Right cardiac atrium (tissue), 5 donors: ENCODE measurements around the gene ZER1. TPM values are rescaled to one million over a fixed set of nuclear protein-coding genes. Genes with fewer than 3 reads are reported as not detected.

ENCODE experiments used
- ATAC-seq, 2 donors: fragments of 200-7000 bp; cut with Tn5 transposase; one replicate each; pipeline versions ENCODE4 v1.8.0 to v1.9.1; 2020; ENCODE audit warnings: moderate library complexity in 2 of 2, mild to moderate bottlenecking in 1 of 2
- DNase-seq, 3 donors: peaks; one replicate each; pipeline ENCODE4 v3.0.0-alpha.2; 2020
- H3K27ac ChIP-seq: one replicate; pipeline ENCODE4 v1.5.1; 2013; ENCODE audit warnings: mild to moderate bottlenecking, low read length, control low read depth, moderate library complexity
- H3K27me3 ChIP-seq: one replicate; pipeline ENCODE4 v1.6.1; 2013; ENCODE audit not compliant: control insufficient read depth, insufficient read depth
- H3K4me1 ChIP-seq: one replicate; pipeline ENCODE4 v1.6.1; 2013; ENCODE audit warnings: low read length; ENCODE audit not compliant: control insufficient read depth, insufficient read depth
- H3K4me3 ChIP-seq: one replicate; pipeline ENCODE4 v1.5.1; 2013; ENCODE audit warnings: low read length, control low read depth
- H3K9me3 ChIP-seq: one replicate; pipeline ENCODE4 v1.6.1; 2013; ENCODE audit warnings: low read length; ENCODE audit not compliant: control insufficient read depth
- WGBS: extraction: QIAGEN DNeasy Blood & Tissue Kit; methylation state at CpG from one replicate; pipeline ENCODE4 v1.1.7; 2013; 5-methylcytosine and 5-hydroxymethylcytosine counted together
- intact Hi-C, 4 donors: fragments of 100-400 bp; cut with DNase I; formaldehyde crosslinking; loops; one replicate each; pipeline versions ENCODE4 v1.11.0 to v1.14.0; 2022 to 2023
- polyA plus RNA-seq: library from polyadenylated mRNA; stranded (reverse); fragments of 200-250 nt; gene quantifications from one replicate; pipeline ENCODE4 v1.2.3, GENCODE V29; 2013
- total RNA-seq, 4 donors: library from RNA; stranded (reverse); fragmentation: NEBNext Ultra II Directional; extraction: Animal tissue kit (Norgen Biotek cat#: 25700); gene quantifications; one replicate each; pipeline ENCODE4 v1.2.1, GENCODE V29; 2021
- donor health status: healthy with polysubstance abuse.
- donor health status: DM: no; HTN: yes; CAD: no.
- donor health status: DM: no; HTN: no; CAD: no.
- donor health status: DM: no; HTN: yes; CAD: no; lungs with severe emphysema.
- donor health status: DM: yes; HTN: yes; CAD: no.

The ZER1 gene
- total and polyA plus RNA-seq, 5 donors = 34.7 to 56.8 (median 46.1) TPM

DNA sequence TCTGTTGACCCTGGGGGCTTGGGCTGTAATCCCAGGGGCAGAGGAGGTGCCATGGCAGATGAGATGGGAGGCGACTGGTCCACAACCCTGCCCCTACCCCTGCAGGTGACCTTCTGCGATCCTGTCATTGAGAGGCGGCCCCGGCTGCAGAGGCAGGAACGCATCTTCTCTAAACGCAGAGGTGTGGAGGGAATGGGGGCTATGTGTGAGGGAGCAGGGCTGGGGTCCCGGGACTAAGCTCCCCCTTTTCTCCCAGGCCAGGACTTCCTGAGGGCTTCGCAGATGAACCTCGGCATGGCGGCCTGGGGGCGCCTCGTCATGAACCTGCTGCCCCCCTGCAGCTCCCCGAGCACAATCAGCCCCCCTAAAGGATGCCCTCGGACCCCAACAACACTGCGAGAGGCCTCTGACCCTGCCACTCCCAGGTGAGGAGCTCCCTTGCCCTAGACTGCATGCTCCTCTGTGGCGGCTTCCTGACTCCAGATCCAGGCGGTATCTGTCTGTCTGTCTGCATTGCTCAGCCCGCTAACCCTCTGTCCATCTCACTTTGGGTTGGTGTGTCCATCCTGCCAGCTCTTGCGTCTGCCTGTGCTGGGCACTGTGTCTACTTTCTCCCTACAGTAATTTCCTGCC lies 57.7 kb downstream of the ZER1 start:
- Histone ChIP-seq H3K9me3 (no peaks in the 10 kb centered on the region), H3K27ac (no peak overlapping the region), H3K4me3 (no peak overlapping the region), H3K27me3 (no peaks in the 10 kb centered on the region), H3K4me1 (no peaks in the 10 kb centered on the region)
- 94% methylated on average over 19 of the region's 19 CpGs for WGBS
- DNase-seq (peak in 1 of 3 donors; percentile 23), ATAC-seq (no peak)
- intact Hi-C loops = no loop called here

DNA sequence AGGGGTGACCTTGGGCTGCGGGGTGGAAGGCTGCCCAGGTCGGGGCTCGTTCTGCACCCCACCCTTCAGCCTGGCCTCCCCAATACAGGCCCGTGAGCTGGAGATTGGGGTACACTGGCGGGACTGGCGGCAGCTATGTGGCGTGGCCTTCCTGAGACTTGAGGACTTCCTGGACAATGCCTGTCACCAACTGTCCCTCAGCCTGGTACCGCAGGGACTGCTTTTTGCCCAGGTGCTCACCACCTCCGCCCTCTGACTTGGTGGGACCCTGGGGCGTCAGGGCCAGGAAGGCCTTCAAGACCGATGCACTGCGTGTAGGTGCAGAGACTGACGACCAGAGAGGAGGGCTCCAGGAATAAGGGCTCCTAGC lies 58.3 kb downstream of the ZER1 start:
- intact Hi-C loops = no loop called here
- H3K9me3 ChIP-seq = no peaks in the 10 kb centered on the region
- no peaks in the 10 kb centered on the region for H3K27me3 ChIP-seq
- H3K4me1 ChIP-seq = no peaks in the 10 kb centered on the region
- no peak overlapping the region for H3K4me3 ChIP-seq
- ATAC-seq (no peak), DNase-seq (no peak)
- WGBS = 94% methylated on average over 13 of the region's 13 CpGs
- no peak overlapping the region for H3K27ac ChIP-seq

DNA sequence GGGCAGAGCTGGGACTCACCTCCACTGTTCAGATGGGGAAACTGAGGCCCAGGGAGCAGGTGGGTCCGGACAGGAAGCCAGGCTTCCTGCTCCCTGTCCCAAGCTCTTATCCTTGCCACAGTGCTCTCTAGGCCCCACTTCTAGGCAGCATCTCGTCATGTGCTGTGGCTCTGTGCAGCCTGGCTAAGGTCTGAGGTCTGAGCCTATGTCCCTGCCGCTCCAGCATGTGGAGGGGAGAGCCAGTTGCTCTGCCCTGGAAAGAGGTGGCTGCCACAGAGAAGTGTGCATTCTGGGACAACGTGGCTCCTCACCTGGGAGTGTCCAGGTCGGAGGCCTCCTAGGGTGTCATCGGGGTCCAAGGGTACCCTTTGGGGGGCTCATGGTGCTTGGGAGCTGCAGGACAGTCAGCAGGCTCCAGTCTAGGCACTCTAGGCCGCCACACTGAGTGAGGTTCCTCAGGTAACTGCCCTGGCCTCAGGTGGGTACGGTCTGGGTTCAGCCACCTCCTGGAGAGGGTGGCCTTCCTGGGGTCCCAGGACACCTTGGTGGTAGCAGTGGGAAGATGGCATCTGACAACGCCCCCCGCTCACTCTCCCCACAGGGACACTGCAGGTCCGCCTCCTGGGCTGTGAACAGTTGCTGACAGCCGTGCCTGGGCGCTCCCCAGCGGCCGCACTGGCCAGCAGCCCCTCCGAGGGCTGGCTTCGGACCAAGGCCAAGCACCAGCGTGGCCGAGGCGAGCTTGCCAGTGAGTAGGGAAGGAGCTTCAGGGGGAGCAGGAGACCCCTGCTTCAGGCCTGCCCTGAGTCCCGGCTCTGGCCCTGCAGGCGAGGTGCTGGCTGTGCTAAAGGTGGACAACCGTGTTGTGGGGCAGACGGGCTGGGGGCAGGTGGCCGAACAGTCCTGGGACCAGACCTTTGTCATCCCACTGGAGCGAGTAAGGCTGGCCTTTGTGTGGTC lies 59.0 kb downstream of the ZER1 start:
- Histone ChIP-seq H3K27ac (no peak overlapping the region), H3K4me1 (no peaks in the 10 kb centered on the region), H3K27me3 (no peaks in the 10 kb centered on the region), H3K4me3 (no peak overlapping the region), H3K9me3 (no peaks in the 10 kb centered on the region)
- ATAC-seq = peak in 1 of 2 donors; percentile 16
- DNase-seq = peak in 1 of 3 donors; percentile 61
- intact Hi-C loops = no loop called here
- WGBS = 91% methylated on average over 26 of the region's 26 CpGs

DNA sequence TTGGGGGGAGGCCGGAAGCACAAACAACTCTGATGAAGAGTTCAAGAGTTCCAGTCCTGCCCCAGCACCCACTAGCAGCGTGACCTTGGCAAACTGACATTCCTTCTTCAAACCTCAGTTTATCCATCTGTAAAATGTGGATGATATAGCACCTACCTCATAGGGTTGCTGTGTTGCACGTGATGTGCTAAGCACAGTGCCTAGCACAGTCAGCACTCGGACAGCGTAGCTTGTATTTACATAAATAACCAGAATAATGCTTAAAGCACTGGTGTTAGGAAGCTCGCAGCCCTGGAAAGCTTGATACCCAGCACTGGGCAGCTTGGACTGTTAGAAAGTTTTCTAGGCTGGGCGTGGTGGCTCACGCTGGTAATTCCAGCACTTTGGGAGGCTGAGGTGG lies 64.3 kb downstream of the ZER1 start:
- ATAC-seq (no peak), DNase-seq (no peak)
- 95% methylated on average over 8 of the region's 8 CpGs for WGBS
- Histone ChIP-seq H3K27ac (no peak overlapping the region), H3K27me3 (no peaks in the 10 kb centered on the region), H3K4me3 (no peak overlapping the region), H3K4me1 (no peaks in the 10 kb centered on the region), H3K9me3 (no peaks in the 10 kb centered on the region)
- intact Hi-C loops = no loop called here

DNA sequence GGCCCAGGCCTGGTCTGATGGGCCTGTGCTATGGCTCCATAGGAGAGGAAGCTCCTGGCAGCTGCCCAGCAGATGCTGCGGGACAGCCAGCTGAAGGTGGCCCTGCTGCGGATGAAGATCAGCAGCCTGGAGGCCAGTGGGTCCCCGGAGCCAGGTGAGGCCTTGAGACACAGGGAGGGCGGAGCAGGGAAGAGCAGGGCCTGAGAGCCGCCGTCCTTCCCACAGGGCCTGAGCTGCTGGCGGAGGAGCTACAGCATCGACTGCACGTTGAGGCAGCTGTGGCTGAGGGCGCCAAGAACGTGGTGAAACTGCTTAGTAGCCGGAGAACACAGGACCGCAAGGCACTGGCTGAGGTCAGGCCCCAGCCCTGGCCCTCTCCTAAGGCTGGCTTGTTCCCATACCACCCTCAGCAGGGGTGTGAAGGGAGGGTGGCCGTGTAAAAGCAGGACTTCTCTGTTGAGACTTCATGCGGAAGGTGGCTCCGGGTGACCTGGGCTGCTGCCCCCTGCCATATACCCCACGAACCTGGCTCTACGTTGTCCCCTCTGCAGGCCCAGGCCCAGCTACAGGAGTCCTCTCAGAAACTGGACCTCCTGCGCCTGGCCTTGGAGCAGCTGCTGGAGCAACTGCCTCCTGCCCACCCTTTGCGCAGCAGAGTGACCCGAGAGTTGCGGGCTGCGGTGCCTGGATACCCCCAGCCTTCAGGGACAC lies 64.9 kb downstream of the ZER1 start:
- H3K27ac ChIP-seq = no peak overlapping the region
- intact Hi-C loops = no loop called here
- 80% methylated on average over 23 of the region's 23 CpGs for WGBS
- no peaks in the 10 kb centered on the region for H3K9me3 ChIP-seq
- ATAC-seq (no peak), DNase-seq (peak in 2 of 3 donors; percentile 14 to 51)
- H3K4me1 ChIP-seq = no peaks in the 10 kb centered on the region
- no peaks in the 10 kb centered on the region for H3K27me3 ChIP-seq
- no peak overlapping the region for H3K4me3 ChIP-seq

DNA sequence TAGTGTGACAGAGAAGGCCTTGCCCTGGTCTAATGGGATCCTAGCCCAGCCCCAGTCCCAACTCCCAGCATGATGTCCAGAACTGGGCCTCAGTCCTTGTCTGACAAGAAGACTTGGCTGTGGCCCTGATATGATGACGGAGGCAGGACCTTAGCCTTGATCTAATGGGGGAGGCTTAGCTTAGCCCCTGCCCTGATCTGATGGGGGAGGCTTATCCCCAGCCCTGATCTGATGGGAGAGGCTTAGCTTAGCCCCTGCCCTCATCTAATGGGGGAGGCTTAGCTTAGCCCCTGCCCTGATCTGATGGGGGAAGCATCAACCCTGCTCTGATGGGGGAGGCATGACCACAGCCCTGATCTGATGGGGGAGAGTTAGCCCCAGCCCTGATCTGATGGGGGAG lies 65.7 kb downstream of the ZER1 start:
- H3K9me3 ChIP-seq = no peaks in the 10 kb centered on the region
- H3K27ac ChIP-seq = no peak overlapping the region
- no peaks in the 10 kb centered on the region for H3K27me3 ChIP-seq
- no peak for DNase-seq
- no peaks in the 10 kb centered on the region for H3K4me1 ChIP-seq
- WGBS = 90% methylated on average over 1 of the region's 1 CpG
- ATAC-seq = no peak
- intact Hi-C loops = no loop called here
- H3K4me3 ChIP-seq = no peak overlapping the region

DNA sequence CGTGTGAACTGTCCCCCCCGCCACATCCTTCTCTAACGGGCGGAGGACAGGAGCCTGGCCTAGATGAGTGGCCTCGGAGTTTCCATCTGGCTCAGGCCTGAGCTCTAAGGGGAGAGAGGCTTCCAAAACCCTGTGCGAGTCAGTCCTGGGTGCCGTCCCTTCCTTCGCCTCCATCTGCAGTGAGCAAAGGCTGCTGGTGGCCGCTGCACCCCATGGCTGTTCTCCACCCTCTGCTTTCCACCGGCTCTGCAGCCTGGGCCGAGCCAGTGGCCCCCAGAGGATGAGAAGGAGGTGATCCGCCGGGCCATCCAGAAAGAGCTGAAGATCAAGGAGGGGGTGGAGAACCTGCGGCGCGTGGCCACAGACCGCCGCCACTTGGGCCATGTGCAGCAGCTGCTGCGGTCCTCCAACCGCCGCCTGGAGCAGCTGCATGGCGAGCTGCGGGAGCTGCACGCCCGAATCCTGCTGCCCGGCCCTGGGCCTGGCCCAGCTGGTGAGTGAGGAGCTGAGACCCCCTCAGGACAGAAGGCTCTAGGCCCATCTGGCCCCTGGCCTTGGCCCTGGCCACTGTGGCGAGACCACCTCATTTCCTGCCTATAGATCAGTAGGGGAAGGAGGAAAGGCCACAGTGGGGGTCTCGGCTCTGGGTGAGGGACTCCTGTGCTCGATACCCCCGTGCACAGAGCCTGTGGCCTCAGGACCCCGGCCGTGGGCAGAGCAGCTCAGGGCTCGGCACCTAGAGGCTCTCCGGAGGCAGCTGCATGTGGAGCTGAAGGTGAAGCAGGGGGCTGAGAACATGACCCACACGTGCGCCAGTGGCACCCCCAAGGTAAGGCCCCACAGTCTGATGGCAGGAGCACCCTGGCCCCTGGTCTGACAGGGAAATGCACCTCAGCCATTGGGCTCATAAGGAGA lies 66.4 kb downstream of the ZER1 start:
- H3K4me1 ChIP-seq = no peaks in the 10 kb centered on the region
- no peak overlapping the region for H3K4me3 ChIP-seq
- H3K9me3 ChIP-seq = no peaks in the 10 kb centered on the region
- WGBS = 88% methylated on average over 36 of the region's 36 CpGs
- no peak overlapping the region for H3K27ac ChIP-seq
- H3K27me3 ChIP-seq = no peaks in the 10 kb centered on the region
- ATAC-seq = no peak
- peak in 1 of 3 donors; percentile 40 for DNase-seq
- intact Hi-C loops = no loop called here

DNA sequence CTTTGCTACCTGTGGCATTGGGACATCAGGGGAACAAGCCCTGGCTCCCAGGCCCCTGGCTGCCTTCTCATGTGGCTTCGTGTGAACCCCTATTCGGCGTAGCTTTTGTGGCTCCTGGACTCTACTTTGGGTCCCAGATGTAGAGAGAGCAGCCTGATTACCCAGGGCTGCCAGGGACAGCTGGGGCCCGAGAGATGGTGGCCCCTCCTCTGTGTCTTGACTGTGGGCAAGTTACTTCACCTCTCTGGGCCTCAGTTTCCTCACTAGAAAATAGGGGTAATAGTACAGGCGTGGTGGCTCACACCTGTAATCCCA lies 67.4 kb downstream of the ZER1 start:
- Histone ChIP-seq H3K9me3 (no peaks in the 10 kb centered on the region), H3K27ac (peak overlapping the region; percentile 32), H3K4me1 (no peaks in the 10 kb centered on the region), H3K4me3 (no peak overlapping the region), H3K27me3 (no peaks in the 10 kb centered on the region)
- intact Hi-C loops = no loop called here
- no peak for ATAC-seq
- WGBS = 86% methylated on average over 5 of the region's 5 CpGs
- DNase-seq = no peak

DNA sequence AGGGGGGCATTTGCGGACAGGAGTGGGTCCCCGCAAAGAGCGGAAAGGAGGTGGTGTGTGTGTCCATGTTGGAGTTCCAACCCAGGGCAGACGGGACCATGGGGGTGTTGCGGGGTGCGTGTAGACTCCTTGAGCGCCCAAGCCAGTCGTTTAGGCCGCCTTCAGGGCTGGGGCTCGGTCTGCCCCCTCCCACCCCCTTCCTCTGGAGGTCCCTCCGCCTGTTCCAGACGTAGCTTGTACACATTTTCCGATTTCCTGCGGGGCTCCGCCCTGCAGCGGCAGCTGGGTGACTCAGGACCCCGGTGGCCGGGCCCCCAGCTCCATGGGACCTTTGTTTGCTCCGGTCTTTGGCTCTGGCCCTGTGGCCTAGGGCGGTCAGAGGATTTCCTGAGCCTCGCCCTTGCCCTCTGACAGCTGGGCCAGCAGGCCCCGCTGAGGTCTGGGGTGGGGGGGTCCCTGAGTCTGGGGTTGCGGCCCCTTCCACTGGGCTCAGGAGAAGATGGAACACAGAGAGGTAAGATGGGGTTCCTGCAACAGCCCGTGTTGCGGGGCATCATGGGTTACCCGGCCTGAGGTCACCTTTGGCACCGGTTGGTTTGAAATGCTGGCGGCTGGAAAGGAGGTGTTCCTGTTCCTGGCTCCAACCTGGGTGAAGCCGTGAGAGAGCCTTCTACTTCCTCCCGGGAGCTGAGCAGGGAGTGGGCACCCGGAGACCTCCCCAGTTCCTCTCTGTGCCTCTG lies 67.9 kb downstream of the ZER1 start:
- no peaks in the 10 kb centered on the region for H3K27me3 ChIP-seq
- H3K27ac ChIP-seq = peak overlapping the region; percentile 77
- no peaks in the 10 kb centered on the region for H3K9me3 ChIP-seq
- intact Hi-C loops = no loop called here
- 69% methylated on average over 31 of the region's 31 CpGs for WGBS
- peak; percentile 60 to 87 for ATAC-seq
- H3K4me1 ChIP-seq = no peaks in the 10 kb centered on the region
- H3K4me3 ChIP-seq = peak overlapping the region; percentile 75
- peak; percentile 85 to 89 (median 85) for DNase-seq
